ENCODE results near the gene TMEM272. TPM values are rescaled to one million over a fixed set of nuclear protein-coding genes. Genes with fewer than 3 reads are reported as not detected.

TMEM272 gene
- polyA plus RNA-seq, 1 of the 3 experiments (the other 2 are of a cell fraction) = not detected

DNA sequence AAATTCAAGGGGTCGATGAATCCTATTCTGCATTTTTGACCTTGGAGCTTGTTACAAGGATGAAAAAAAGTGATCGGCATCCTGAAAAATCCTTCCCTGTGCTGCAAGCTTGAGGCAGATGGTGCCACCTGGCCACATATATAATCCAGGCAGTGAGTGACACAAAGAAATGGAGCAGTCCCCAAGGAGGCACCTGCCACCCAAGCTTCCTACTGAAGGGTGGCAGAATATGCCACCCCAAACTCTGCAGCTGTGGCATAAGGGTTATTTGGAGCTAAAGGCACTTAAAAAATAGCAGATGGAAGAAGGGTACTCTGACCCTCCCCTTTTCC is 15.4 kb downstream of the TMEM272 start:
- Histone ChIP-seq H2AFZ (ENCODE audit: low read depth) (no peak overlapping the region), H3F3A (replicated peaks; ENCODE audit: insufficient read depth) (no peaks in the 10 kb centered on the region), H3K4me3 (ENCODE audit: low read depth in 2 of 2, low read length in 1 of 2) (no peak overlapping the region), H3K27me3 (ENCODE audit: insufficient read depth) (no peaks in the 10 kb centered on the region; the same call in none of the 2 replicates), H3K9me3 (no peaks in the 10 kb centered on the region), H3K79me2 (ENCODE audit: insufficient read depth) (no peaks in the 10 kb centered on the region), H3K9ac (no peak overlapping the region), H3K27ac (ENCODE audit: low read depth in 2 of 2, low read length in 1 of 2) (no peak overlapping the region), H4K20me1 (ENCODE audit: insufficient read depth) (no peaks in the 10 kb centered on the region), H3K4me1 (ENCODE audit: control insufficient read depth in 1 of 2, insufficient read depth in 2 of 2, low read depth in 1 of 2, low read length in 1 of 2) (peaks cover 0 to 16% of the 10 kb centered on the region in 2 experiments; a peak in 1 of 4 replicates), H3K9me2 (no peaks in the 10 kb centered on the region), H3K36me3 (replicated peaks in 1 of 2; ENCODE audit: control insufficient read depth in 1 of 2, insufficient read depth in 2 of 2, low read length in 1 of 2) (no peaks in the 10 kb centered on the region), H3K4me2 (no peak overlapping the region)
- POLR2A ChIA-PET = no interaction called here
- DNase-seq = no peak
- 92% methylated on average over 2 of the region's 2 CpGs for WGBS (ENCODE audit: low lambda C conversion rate)
- CTCF ChIA-PET = interaction anchor here (0.8 to 2.8 kb wide), 4 partner anchors 14 to 543 kb away, joined by 3 to 19 read pairs (median 4); partner anchors contain the start of gene TMEM272
- TF ChIP-seq ELF1 (IDR thresholded peaks at IDR 0.05) (no peak), EP300 (IDR thresholded peaks at IDR 0.05; ENCODE audit: borderline replicate concordance in 1 of 2, low read depth in 1 of 2, low read length in 1 of 2) (no peak), SMC3 (IDR thresholded peaks at IDR 0.05; ENCODE audit: low read depth, low read length) (no peak), RCOR1 (IDR thresholded peaks at IDR 0.05; ENCODE audit: low read length) (no peak), GATA2 (CRISPR knock-in tag; IDR thresholded peaks at IDR 0.05) (no peak), NRF1 (IDR thresholded peaks at IDR 0.05; ENCODE audit: low read depth, low read length) (no peak), YY1 (IDR thresholded peaks at IDR 0.05; ENCODE audit: low read depth) (no peak), MXI1 (IDR thresholded peaks at IDR 0.05; ENCODE audit: low read depth, low read length) (no peak), POLR2AphosphoS5 (IDR thresholded peaks at IDR 0.05; ENCODE audit: low read depth, low read length) (no peak), FOSL2 (IDR thresholded peaks at IDR 0.05; ENCODE audit: borderline replicate concordance, low read depth) (no peak), FOXM1 (IDR thresholded peaks at IDR 0.05; ENCODE audit: low read depth) (no peak), TEAD4 (IDR thresholded peaks at IDR 0.05; ENCODE audit: borderline replicate concordance, insufficient read depth) (no peak)
- TF ChIP-seq, protein P1, sequence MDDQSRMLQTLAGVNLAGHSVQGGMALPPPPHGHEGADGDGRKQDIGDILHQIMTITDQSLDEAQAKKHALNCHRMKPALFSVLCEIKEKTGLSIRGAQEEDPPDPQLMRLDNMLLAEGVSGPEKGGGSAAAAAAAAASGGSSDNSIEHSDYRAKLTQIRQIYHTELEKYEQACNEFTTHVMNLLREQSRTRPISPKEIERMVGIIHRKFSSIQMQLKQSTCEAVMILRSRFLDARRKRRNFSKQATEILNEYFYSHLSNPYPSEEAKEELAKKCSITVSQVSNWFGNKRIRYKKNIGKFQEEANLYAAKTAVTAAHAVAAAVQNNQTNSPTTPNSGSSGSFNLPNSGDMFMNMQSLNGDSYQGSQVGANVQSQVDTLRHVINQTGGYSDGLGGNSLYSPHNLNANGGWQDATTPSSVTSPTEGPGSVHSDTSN (IDR thresholded peaks at IDR 0.05) = no peak
- TF ChIP-seq, protein P2, sequence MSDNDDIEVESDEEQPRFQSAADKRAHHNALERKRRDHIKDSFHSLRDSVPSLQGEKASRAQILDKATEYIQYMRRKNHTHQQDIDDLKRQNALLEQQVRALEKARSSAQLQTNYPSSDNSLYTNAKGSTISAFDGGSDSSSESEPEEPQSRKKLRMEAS (IDR thresholded peaks at IDR 0.05; ENCODE audit: low read depth) = no peak
- TF ChIP-seq, protein P3, sequence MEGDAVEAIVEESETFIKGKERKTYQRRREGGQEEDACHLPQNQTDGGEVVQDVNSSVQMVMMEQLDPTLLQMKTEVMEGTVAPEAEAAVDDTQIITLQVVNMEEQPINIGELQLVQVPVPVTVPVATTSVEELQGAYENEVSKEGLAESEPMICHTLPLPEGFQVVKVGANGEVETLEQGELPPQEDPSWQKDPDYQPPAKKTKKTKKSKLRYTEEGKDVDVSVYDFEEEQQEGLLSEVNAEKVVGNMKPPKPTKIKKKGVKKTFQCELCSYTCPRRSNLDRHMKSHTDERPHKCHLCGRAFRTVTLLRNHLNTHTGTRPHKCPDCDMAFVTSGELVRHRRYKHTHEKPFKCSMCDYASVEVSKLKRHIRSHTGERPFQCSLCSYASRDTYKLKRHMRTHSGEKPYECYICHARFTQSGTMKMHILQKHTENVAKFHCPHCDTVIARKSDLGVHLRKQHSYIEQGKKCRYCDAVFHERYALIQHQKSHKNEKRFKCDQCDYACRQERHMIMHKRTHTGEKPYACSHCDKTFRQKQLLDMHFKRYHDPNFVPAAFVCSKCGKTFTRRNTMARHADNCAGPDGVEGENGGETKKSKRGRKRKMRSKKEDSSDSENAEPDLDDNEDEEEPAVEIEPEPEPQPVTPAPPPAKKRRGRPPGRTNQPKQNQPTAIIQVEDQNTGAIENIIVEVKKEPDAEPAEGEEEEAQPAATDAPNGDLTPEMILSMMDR (IDR thresholded peaks at IDR 0.05) = no peak
- TF ChIP-seq, protein P4, sequence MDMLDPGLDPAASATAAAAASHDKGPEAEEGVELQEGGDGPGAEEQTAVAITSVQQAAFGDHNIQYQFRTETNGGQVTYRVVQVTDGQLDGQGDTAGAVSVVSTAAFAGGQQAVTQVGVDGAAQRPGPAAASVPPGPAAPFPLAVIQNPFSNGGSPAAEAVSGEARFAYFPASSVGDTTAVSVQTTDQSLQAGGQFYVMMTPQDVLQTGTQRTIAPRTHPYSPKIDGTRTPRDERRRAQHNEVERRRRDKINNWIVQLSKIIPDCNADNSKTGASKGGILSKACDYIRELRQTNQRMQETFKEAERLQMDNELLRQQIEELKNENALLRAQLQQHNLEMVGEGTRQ (IDR thresholded peaks at IDR 0.05; ENCODE audit: borderline replicate concordance, low read depth, low read length) = no peak
- TF ChIP-seq, protein P5, sequence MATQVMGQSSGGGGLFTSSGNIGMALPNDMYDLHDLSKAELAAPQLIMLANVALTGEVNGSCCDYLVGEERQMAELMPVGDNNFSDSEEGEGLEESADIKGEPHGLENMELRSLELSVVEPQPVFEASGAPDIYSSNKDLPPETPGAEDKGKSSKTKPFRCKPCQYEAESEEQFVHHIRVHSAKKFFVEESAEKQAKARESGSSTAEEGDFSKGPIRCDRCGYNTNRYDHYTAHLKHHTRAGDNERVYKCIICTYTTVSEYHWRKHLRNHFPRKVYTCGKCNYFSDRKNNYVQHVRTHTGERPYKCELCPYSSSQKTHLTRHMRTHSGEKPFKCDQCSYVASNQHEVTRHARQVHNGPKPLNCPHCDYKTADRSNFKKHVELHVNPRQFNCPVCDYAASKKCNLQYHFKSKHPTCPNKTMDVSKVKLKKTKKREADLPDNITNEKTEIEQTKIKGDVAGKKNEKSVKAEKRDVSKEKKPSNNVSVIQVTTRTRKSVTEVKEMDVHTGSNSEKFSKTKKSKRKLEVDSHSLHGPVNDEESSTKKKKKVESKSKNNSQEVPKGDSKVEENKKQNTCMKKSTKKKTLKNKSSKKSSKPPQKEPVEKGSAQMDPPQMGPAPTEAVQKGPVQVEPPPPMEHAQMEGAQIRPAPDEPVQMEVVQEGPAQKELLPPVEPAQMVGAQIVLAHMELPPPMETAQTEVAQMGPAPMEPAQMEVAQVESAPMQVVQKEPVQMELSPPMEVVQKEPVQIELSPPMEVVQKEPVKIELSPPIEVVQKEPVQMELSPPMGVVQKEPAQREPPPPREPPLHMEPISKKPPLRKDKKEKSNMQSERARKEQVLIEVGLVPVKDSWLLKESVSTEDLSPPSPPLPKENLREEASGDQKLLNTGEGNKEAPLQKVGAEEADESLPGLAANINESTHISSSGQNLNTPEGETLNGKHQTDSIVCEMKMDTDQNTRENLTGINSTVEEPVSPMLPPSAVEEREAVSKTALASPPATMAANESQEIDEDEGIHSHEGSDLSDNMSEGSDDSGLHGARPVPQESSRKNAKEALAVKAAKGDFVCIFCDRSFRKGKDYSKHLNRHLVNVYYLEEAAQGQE (IDR thresholded peaks at IDR 0.05; ENCODE audit: low read depth, low read length) = no peak

Data from SK-N-SH (cell line).